GM12875 (cell line): ENCODE data around the gene NOS3.
A peak's percentile ranks its signal among the peaks of the same experiment; 100 is the strongest.

Experiments used
- H3K4me3 ChIP-seq: one replicate; pipeline ENCODE4 v1.5.1; 2011; ENCODE audit warnings: low read depth, low read length, control low read depth
- CTCF ChIP-seq: IDR thresholded peaks from 2 replicates; pipeline ENCODE4 v1.5.1; 2011; ENCODE audit warnings: low read depth, mild to moderate bottlenecking, control low read depth, inconsistent platforms, low read length, moderate library complexity, borderline replicate concordance; ENCODE audit not compliant: insufficient read depth

The NOS3 gene

GRCh38 chr7:151012031-151012692 is 21.3 kb downstream of the NOS3 start:
- TF ChIP-seq CTCF = no peak

GRCh38 chr7:151012911-151013347 is 22.1 kb downstream of the NOS3 start:
- no peak overlapping the region for H3K4me3 ChIP-seq
- TF ChIP-seq CTCF = peak; percentile 41; the same call in 1 of the 2 replicates

More at GRCh38 chr7:151012031-151012692, 21.3 kb downstream of the NOS3 start:
- no peak overlapping the region for H3K4me3 ChIP-seq

- H3K4me3 ChIP-seq = no peak overlapping the region
- TF ChIP-seq CTCF = no peak
Observed at GRCh38 chr7:151013356-151013732, 22.5 kb downstream of the NOS3 start.

- peak; percentile 26; the same call in 1 of the 2 replicates for TF ChIP-seq CTCF
- H3K4me3 ChIP-seq = peak overlapping the region; percentile 30
Observed at GRCh38 chr7:151013733-151014497, 23.1 kb downstream of the NOS3 start.

GRCh38 chr7:151014950-151015349 is 24.1 kb downstream of the NOS3 start:
- no peak for TF ChIP-seq CTCF
- no peak overlapping the region for H3K4me3 ChIP-seq

GRCh38 chr7:151015967-151016366 is 25.1 kb downstream of the NOS3 start:
- no peak overlapping the region for H3K4me3 ChIP-seq
- TF ChIP-seq CTCF = no peak

GRCh38 chr7:151016505-151016904 is 25.7 kb downstream of the NOS3 start:
- TF ChIP-seq CTCF = no peak
- H3K4me3 ChIP-seq = no peak overlapping the region
